Stromal cell of bone marrow (primary cell): ENCODE data around the gene BLCAP.
"Not testable (repeated sequence)": the region's sequence is repeated elsewhere in the genome, so short reads cannot be mapped to it uniquely, and the experiment has no call there.

Source experiments
- DNase-seq: peaks from one replicate; pipeline ENCODE4 v3.0.0-alpha.2; 2012; ENCODE audit warnings: low read depth

Gene BLCAP

GRCh38 chr20:37513779-37514359, 13.8 kb downstream of the BLCAP start:
- no peak for DNase-seq

- peak; percentile 57 for DNase-seq
Observed at GRCh38 chr20:37511610-37512275, 15.9 kb downstream of the BLCAP start.

- no peak for DNase-seq
Observed at GRCh38 chr20:37510226-37510625, 17.4 kb downstream of the BLCAP start.

GRCh38 chr20:37506152-37506725, 21.4 kb downstream of the BLCAP start:
- DNase-seq = no peak

- no peak for DNase-seq
Observed at GRCh38 chr20:37505263-37506151, 22.2 kb downstream of the BLCAP start.

- no peak for DNase-seq
Observed at GRCh38 chr20:37504404-37505096, 23.1 kb downstream of the BLCAP start.

GRCh38 chr20:37503256-37503927, 24.3 kb downstream of the BLCAP start:
- DNase-seq = no peak

- no peak for DNase-seq
Observed at GRCh38 chr20:37502654-37503053, 25.0 kb downstream of the BLCAP start.

- no peak for DNase-seq
Observed at GRCh38 chr20:37501940-37502339, 25.7 kb downstream of the BLCAP start.

- DNase-seq = no peak
Observed at GRCh38 chr20:37500311-37500710, 27.4 kb downstream of the BLCAP start.

GRCh38 chr20:37498066-37498665, 29.5 kb downstream of the BLCAP start:
- no peak for DNase-seq

- DNase-seq = no peak
Observed at GRCh38 chr20:37494796-37495195, 32.9 kb downstream of the BLCAP start.

GRCh38 chr20:37494301-37494700, 33.4 kb downstream of the BLCAP start:
- DNase-seq = no peak

GRCh38 chr20:37492945-37493344, 34.7 kb downstream of the BLCAP start:
- DNase-seq = no peak

GRCh38 chr20:37492096-37492625, 35.5 kb downstream of the BLCAP start:
- no peak for DNase-seq

- DNase-seq = no peak
Observed at GRCh38 chr20:37490663-37491350, 36.9 kb downstream of the BLCAP start.

- not testable (repeated sequence) for DNase-seq
Observed at GRCh38 chr20:37486209-37486608, 41.5 kb downstream of the BLCAP start.

GRCh38 chr20:37484331-37484730, 43.3 kb downstream of the BLCAP start:
- no peak for DNase-seq

GRCh38 chr20:37481610-37482009, 46.1 kb downstream of the BLCAP start:
- DNase-seq = no peak

- DNase-seq = no peak
Observed at GRCh38 chr20:37480919-37481318, 46.8 kb downstream of the BLCAP start.
